Astrocyte (in vitro differentiated cells and primary cell): ENCODE measurements around the gene SHISA7. TPM values are rescaled to one million over a fixed set of nuclear protein-coding genes. Genes with fewer than 3 reads are reported as not detected.
"Not testable (repeated sequence)": the region's sequence is repeated elsewhere in the genome, so short reads cannot be mapped to it uniquely, and the experiment has no call there.

ENCODE experiments used
- DNase-seq: peaks from one replicate; pipeline ENCODE4 v3.0.0-alpha.2; 2010; ENCODE audit warnings: low read depth
- FAIRE-seq: peaks from 2 replicates; lab custom pipeline; 2011; peaks lifted over from hg19 to GRCh38; lab: Jason Lieb, UNC
- H2AFZ ChIP-seq: 2 replicates; pipeline ENCODE4 v1.6.0; 2012; ENCODE audit warnings: low read depth, low read length, inconsistent platforms
- H3K27ac ChIP-seq: 2 replicates; pipeline ENCODE4 v1.5.1; 2011; ENCODE audit warnings: low read depth, low read length, inconsistent platforms
- H3K27me3 ChIP-seq: 2 replicates; pipeline ENCODE4 v1.6.0; 2011; ENCODE audit warnings: low read length, inconsistent platforms; ENCODE audit not compliant: insufficient read depth
- H3K36me3 ChIP-seq: 2 replicates; pipeline ENCODE4 v1.5.1; 2011; ENCODE audit warnings: low read length, inconsistent platforms; ENCODE audit not compliant: insufficient read depth
- H3K4me1 ChIP-seq: 2 replicates; pipeline ENCODE4 v1.5.1; 2011; ENCODE audit warnings: low read length, inconsistent platforms; ENCODE audit not compliant: insufficient read depth
- H3K4me2 ChIP-seq: 2 replicates; pipeline ENCODE4 v1.6.0; 2012; ENCODE audit warnings: low read length, inconsistent platforms
- H3K4me3 ChIP-seq: 2 replicates; pipeline ENCODE4 v1.5.1; 2011; ENCODE audit warnings: low read depth, mild to moderate bottlenecking, low read length, inconsistent platforms; ENCODE audit not compliant: insufficient read depth
- H3K79me2 ChIP-seq: 2 replicates; pipeline ENCODE4 v1.6.0; 2012; ENCODE audit warnings: mild to moderate bottlenecking, low read length, inconsistent platforms; ENCODE audit not compliant: insufficient read depth
- H3K9ac ChIP-seq: 2 replicates; pipeline ENCODE4 v1.6.0; 2012; ENCODE audit warnings: mild to moderate bottlenecking, low read length, inconsistent platforms
- H3K9me3 ChIP-seq: 2 replicates; pipeline ENCODE4 v1.5.1; 2012; ENCODE audit warnings: low read depth, mild to moderate bottlenecking, low read length, inconsistent platforms; ENCODE audit not compliant: insufficient read depth
- H4K20me1 ChIP-seq: 2 replicates; pipeline ENCODE4 v1.6.0; 2012; ENCODE audit warnings: low read length, inconsistent platforms; ENCODE audit not compliant: insufficient read depth
- H3K27ac Mint-ChIP-seq: one replicate; pipeline ENCODE4 v1.8.0; 2021; ENCODE audit warnings: mild to moderate bottlenecking, mixed read lengths; ENCODE audit not compliant: unreplicated experiment
- H3K27me3 Mint-ChIP-seq: one replicate; pipeline ENCODE4 v1.8.0; 2021; ENCODE audit warnings: low read depth, mixed read lengths; ENCODE audit not compliant: unreplicated experiment
- H3K36me3 Mint-ChIP-seq: one replicate; pipeline ENCODE4 v1.8.0; 2021; ENCODE audit warnings: low read depth, mixed read lengths; ENCODE audit not compliant: unreplicated experiment
- H3K4me1 Mint-ChIP-seq: one replicate; pipeline ENCODE4 v1.8.0; 2021; ENCODE audit warnings: low read depth, mixed read lengths; ENCODE audit not compliant: unreplicated experiment
- H3K4me3 Mint-ChIP-seq: one replicate; pipeline ENCODE4 v1.8.0; 2021; ENCODE audit warnings: mild to moderate bottlenecking, moderate library complexity, mixed read lengths; ENCODE audit not compliant: unreplicated experiment
- H3K9me3 Mint-ChIP-seq: one replicate; pipeline ENCODE4 v1.8.0; 2021; ENCODE audit warnings: mild to moderate bottlenecking, mixed read lengths; ENCODE audit not compliant: unreplicated experiment
- EZH2 ChIP-seq: IDR thresholded peaks from 2 replicates; pipeline ENCODE4 v1.6.1; 2012; ENCODE audit warnings: mild to moderate bottlenecking, low read length, inconsistent platforms; ENCODE audit not compliant: insufficient read depth
- total RNA-seq: library from RNA; stranded (reverse); gene quantifications from 2 replicates; pipeline ENCODE4 v1.2.1, GENCODE V29; 2021
- TF ChIP-seq, protein P1 (sequence below): IDR thresholded peaks from 2 replicates; pipeline ENCODE4 v1.5.1; 2011; ENCODE audit warnings: low read depth, mild to moderate bottlenecking, inconsistent platforms, low read length, moderate library complexity; ENCODE audit not compliant: insufficient read depth

The SHISA7 gene
- total RNA-seq, 1 donor from 2014 or later: 0.09 TPM

DNA sequence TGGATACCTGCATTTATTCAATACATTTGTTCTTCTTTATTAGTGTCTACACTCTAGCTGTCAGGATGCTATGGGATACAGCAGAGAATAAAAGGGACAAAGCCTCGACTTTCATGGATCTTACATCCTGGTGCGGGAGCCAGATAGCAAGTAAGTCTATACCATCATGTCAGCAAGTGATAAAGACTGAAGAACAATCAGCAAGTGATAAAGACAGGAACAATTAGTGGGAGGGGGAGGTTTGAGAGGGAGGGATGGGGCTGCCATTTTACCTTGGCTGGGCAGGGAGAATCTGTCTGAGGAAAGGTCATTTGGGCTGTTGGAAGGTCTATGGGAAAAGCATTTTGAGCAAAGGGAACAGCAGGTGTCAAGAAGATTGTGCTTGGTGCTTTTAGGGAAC, 32.9 kb downstream of the SHISA7 start:
- peaks cover 9% of the 10 kb centered on the region for H3K36me3 ChIP-seq
- H3K79me2 ChIP-seq: peaks cover 24% of the 10 kb centered on the region
- H3K27ac ChIP-seq: no peak overlapping the region
- H3K4me3 ChIP-seq: no peak overlapping the region
- Mint-ChIP-seq H3K4me3 (no peak overlapping the region), H3K4me1 (peaks cover 15% of the 10 kb centered on the region), H3K27me3 (peaks cover 14% of the 10 kb centered on the region), H3K36me3 (peaks cover 17% of the 10 kb centered on the region), H3K27ac (no peak overlapping the region), H3K9me3 (peaks cover 14% of the 10 kb centered on the region)
- FAIRE-seq (no peak), DNase-seq (no peak)
- peaks cover 16% of the 10 kb centered on the region for H3K4me1 ChIP-seq
- no peak overlapping the region for H3K9ac ChIP-seq
- no peaks in the 10 kb centered on the region for H3K9me3 ChIP-seq
- no peak overlapping the region for H3K4me2 ChIP-seq
- H2AFZ ChIP-seq: no peak overlapping the region
- no peaks in the 10 kb centered on the region for H3K27me3 ChIP-seq
- TF ChIP-seq EZH2: no peak
- TF ChIP-seq, protein P1, sequence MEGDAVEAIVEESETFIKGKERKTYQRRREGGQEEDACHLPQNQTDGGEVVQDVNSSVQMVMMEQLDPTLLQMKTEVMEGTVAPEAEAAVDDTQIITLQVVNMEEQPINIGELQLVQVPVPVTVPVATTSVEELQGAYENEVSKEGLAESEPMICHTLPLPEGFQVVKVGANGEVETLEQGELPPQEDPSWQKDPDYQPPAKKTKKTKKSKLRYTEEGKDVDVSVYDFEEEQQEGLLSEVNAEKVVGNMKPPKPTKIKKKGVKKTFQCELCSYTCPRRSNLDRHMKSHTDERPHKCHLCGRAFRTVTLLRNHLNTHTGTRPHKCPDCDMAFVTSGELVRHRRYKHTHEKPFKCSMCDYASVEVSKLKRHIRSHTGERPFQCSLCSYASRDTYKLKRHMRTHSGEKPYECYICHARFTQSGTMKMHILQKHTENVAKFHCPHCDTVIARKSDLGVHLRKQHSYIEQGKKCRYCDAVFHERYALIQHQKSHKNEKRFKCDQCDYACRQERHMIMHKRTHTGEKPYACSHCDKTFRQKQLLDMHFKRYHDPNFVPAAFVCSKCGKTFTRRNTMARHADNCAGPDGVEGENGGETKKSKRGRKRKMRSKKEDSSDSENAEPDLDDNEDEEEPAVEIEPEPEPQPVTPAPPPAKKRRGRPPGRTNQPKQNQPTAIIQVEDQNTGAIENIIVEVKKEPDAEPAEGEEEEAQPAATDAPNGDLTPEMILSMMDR: no peak
- peaks cover 22% of the 10 kb centered on the region for H4K20me1 ChIP-seq

DNA sequence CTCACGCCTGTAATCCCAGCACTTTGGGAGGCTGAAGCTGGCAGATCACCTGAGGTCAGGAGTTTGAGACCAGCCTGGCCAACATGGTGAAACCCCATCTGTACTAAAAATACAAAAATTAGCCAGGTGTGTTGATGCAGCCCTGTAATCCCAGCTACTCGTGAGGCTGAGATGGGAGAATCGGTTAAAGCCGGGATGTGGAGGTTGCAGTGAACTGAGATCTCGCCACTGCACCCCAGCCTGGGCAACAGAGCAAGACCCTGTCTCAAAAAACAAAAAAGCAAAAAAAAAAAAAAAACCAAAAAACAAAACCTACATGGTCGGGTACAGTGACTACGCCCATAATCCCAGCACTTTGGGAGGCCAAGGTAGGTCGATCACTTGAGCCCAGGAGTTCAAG, 33.9 kb downstream of the SHISA7 start:
- H3K27ac Mint-ChIP-seq: peak overlapping the region; percentile 96
- not testable (repeated sequence) for H3K27ac ChIP-seq

DNA sequence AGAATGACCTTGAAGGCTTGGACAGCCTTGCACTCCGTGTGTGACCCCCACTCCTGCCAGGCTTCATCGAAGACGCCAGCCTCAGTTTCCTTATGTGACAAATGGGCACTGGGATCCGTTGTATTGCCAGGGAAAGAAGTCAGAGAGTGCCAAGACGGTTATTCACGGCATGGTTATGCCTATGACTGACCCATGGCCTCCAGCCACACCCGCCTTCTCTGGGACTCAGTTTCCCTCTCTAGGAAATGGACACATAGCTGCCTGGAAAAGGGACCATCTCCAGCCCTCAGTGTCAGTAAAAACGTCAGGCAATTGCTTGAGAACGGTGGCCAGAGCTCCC, 34.6 kb downstream of the SHISA7 start:
- Histone ChIP-seq H4K20me1 (peaks cover 33% of the 10 kb centered on the region), H3K4me1 (peaks cover 16% of the 10 kb centered on the region), H3K27me3 (no peaks in the 10 kb centered on the region), H3K9ac (peak overlapping the region; percentile 64), H3K9me3 (no peaks in the 10 kb centered on the region), H3K4me3 (peak overlapping the region; percentile 48), H3K36me3 (peaks cover 13% of the 10 kb centered on the region), H2AFZ (peak overlapping the region; percentile 91), H3K4me2 (peak overlapping the region; percentile 94), H3K79me2 (peaks cover 36% of the 10 kb centered on the region), H3K27ac (peak overlapping the region; percentile 90)
- no peak for TF ChIP-seq EZH2
- TF ChIP-seq, protein P1: no peak
- H3K36me3 Mint-ChIP-seq: peaks cover 21% of the 10 kb centered on the region
- FAIRE-seq (no peak), DNase-seq (no peak)
- peak overlapping the region; percentile 87 for H3K4me3 Mint-ChIP-seq
- H3K27ac Mint-ChIP-seq: peak overlapping the region; percentile 96
- peaks cover 15% of the 10 kb centered on the region for H3K4me1 Mint-ChIP-seq
- H3K9me3 Mint-ChIP-seq: peaks cover 14% of the 10 kb centered on the region
- H3K27me3 Mint-ChIP-seq: peaks cover 10% of the 10 kb centered on the region

More for the DNA sequence above, 33.9 kb downstream of the SHISA7 start:
- peaks cover 29% of the 10 kb centered on the region for H4K20me1 ChIP-seq
- not testable (repeated sequence) for FAIRE-seq, H2AFZ ChIP-seq, H3K4me2 ChIP-seq, H3K36me3 ChIP-seq, H3K4me3 ChIP-seq, DNase-seq, H3K27me3 Mint-ChIP-seq, H3K9ac ChIP-seq, H3K9me3 ChIP-seq, H3K27me3 ChIP-seq
- peak overlapping the region; percentile 50 for H3K4me3 Mint-ChIP-seq
- peaks cover 15% of the 10 kb centered on the region for H3K4me1 Mint-ChIP-seq
- H3K36me3 Mint-ChIP-seq: peaks cover 17% of the 10 kb centered on the region
- peaks cover 31% of the 10 kb centered on the region for H3K79me2 ChIP-seq
- H3K4me1 ChIP-seq: peaks cover 16% of the 10 kb centered on the region
- H3K9me3 Mint-ChIP-seq: peaks cover 14% of the 10 kb centered on the region
